NCI-H1092 (cell line): ENCODE data around the gene ATP6V1B1.

Source experiments
- DNase-seq: peaks from one replicate; lab custom pipeline; 2025; lab: John Stamatoyannopoulos, UW

The ATP6V1B1 gene

GRCh38 chr2:70966681-70967080 is 31.0 kb downstream of the ATP6V1B1 start:
- DNase-seq = no peak

- DNase-seq = no peak
These were observed 31.5 kb downstream of the ATP6V1B1 start for GRCh38 chr2:70967189-70967588.

GRCh38 chr2:70974592-70974991 is 38.9 kb downstream of the ATP6V1B1 start:
- DNase-seq = no peak

GRCh38 chr2:70975237-70975636 is 39.5 kb downstream of the ATP6V1B1 start:
- DNase-seq = no peak

GRCh38 chr2:70977605-70978205 is 42.0 kb downstream of the ATP6V1B1 start:
- DNase-seq = no peak

- no peak for DNase-seq
These were observed 42.9 kb downstream of the ATP6V1B1 start, which contains the start of gene ANKRD53 for GRCh38 chr2:70978341-70979179. Gene ANKRD53 (plus strand): TSS chr2:70978630. CDS start chr2:70978646, 16 bp downstream.

GRCh38 chr2:70979180-70979488 is 43.4 kb downstream of the ATP6V1B1 start:
- no peak for DNase-seq

GRCh38 chr2:70979626-70980025 is 43.9 kb downstream of the ATP6V1B1 start:
- no peak for DNase-seq

GRCh38 chr2:70981421-70981820 is 45.7 kb downstream of the ATP6V1B1 start:
- no peak for DNase-seq

GRCh38 chr2:70981866-70982810 is 46.4 kb downstream of the ATP6V1B1 start:
- DNase-seq = no peak

- DNase-seq = no peak
These were observed 47.3 kb downstream of the ATP6V1B1 start for GRCh38 chr2:70982971-70983370.

GRCh38 chr2:70983506-70984227 is 48.0 kb downstream of the ATP6V1B1 start:
- no peak for DNase-seq

- no peak for DNase-seq
These were observed 48.5 kb downstream of the ATP6V1B1 start for GRCh38 chr2:70984228-70984575.

GRCh38 chr2:70984576-70985282 is 49.0 kb downstream of the ATP6V1B1 start:
- no peak for DNase-seq

GRCh38 chr2:70985283-70985688 is 49.6 kb downstream of the ATP6V1B1 start:
- no peak for DNase-seq

- DNase-seq = no peak
These were observed 50.3 kb downstream of the ATP6V1B1 start for GRCh38 chr2:70985956-70986355.

GRCh38 chr2:70986499-70987189 is 50.9 kb downstream of the ATP6V1B1 start:
- no peak for DNase-seq

- DNase-seq = no peak
These were observed 51.7 kb downstream of the ATP6V1B1 start for GRCh38 chr2:70987386-70987785.

GRCh38 chr2:70988151-70988550 is 52.5 kb downstream of the ATP6V1B1 start:
- DNase-seq = no peak
